SK-N-SH (cell line): ENCODE data around the gene DNAH3.

Source experiments
- EZH2phosphoT487 ChIP-seq: fragments of 200-600 bp; sonication (generic); IDR thresholded peaks from 2 replicates; pipeline ENCODE4 v1.6.1; 2017; ENCODE audit warnings: low read depth, mixed run types, mild to moderate bottlenecking, antibody characterized with exemption, moderate library complexity, borderline replicate concordance
- PBX3 ChIP-seq: IDR thresholded peaks from 2 replicates; pipeline ENCODE4; 2012
- POLR2AphosphoS5 ChIP-seq: IDR thresholded peaks from 2 replicates; pipeline ENCODE4 v1.6.1; 2012; ENCODE audit warnings: low read depth, low read length
- USF2 ChIP-seq: fragments of 150-350 bp; IDR thresholded peaks from 2 replicates; pipeline ENCODE4 v1.6.1; 2017; ENCODE audit warnings: antibody characterized with exemption, low read length, low read depth, borderline replicate concordance

- TF ChIP-seq EZH2phosphoT487 (no peak), PBX3 (0 out of 2 replicates have a peak, but pooled peaks have one; percentile 6), USF2 (no peak), POLR2AphosphoS5 (peak; percentile 73)
These were observed 250.2 kb downstream of the DNAH3 start, which contains the start of the genes DCUN1D3 and LYRM1 for GRCh38 chr16:20900299-20901067.
